ENCODE data around the gene ATXN10. TPM values are rescaled to one million over a fixed set of nuclear protein-coding genes. Genes with fewer than 3 reads are reported as not detected.

ATXN10 gene
- total RNA-seq, 4 donors from 2014 or later: 110 to 145 (median 134) TPM

DNA sequence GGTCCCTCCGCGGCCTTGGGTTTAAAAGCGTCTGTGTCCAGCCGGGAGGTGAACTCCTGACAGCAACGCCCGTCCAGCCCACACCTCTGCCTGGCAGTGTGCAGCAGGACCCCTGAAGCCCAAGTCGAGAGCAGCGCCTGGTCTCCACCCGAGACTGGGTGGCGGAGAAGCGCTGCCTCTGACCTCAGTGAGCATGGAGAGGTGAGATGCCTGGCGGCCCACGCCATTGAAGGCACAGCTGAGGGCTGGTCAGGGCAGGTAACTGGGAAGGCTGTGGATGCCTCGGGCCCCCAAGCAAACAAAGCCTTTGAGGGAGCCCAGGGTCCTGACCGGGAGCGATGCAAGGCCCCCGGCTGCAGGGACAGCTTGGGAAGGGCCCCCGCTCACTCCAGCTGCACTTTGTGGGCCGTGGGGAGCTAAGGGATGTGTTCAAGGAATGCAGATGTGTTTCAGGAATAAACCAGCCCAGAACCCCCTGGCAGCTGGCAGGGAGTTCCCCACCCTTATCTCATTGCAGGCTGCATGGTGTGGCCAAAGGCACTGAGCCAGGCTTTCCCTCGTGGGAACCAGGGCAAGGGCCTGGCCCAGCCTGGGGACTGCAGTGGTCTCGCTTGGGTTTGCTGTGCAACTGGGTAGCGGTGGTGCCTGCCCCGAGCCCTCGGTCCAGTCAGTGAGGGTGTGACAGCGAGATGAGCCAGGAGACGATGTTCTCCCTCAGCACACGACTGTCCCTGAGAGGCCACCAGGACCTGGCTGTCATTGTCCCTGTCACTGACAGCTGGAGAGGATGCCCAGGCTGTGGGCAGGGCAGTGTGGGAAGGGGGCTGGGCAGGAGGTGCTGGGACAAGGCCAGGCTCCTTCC lies 212.8 kb downstream of the ATXN10 start:
- Histone ChIP-seq H3K27me3 (no peaks in the 10 kb centered on the region), H3K9me3 (no peaks in the 10 kb centered on the region), H3K4me3 (replicated peaks in 1 of 3) (no peak overlapping the region), H3K27ac (no peak overlapping the region), H3K36me3 (no peaks in the 10 kb centered on the region), H3K4me1 (peaks cover 4 to 8% of the 10 kb centered on the region in 2 donors)
- intact Hi-C loops (cut with DNase I): loop anchor here (10.0 kb wide), 1 partner anchor 80 kb away; no protein-coding TSS in a partner anchor
- TF ChIP-seq, protein P1, sequence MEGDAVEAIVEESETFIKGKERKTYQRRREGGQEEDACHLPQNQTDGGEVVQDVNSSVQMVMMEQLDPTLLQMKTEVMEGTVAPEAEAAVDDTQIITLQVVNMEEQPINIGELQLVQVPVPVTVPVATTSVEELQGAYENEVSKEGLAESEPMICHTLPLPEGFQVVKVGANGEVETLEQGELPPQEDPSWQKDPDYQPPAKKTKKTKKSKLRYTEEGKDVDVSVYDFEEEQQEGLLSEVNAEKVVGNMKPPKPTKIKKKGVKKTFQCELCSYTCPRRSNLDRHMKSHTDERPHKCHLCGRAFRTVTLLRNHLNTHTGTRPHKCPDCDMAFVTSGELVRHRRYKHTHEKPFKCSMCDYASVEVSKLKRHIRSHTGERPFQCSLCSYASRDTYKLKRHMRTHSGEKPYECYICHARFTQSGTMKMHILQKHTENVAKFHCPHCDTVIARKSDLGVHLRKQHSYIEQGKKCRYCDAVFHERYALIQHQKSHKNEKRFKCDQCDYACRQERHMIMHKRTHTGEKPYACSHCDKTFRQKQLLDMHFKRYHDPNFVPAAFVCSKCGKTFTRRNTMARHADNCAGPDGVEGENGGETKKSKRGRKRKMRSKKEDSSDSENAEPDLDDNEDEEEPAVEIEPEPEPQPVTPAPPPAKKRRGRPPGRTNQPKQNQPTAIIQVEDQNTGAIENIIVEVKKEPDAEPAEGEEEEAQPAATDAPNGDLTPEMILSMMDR (IDR thresholded peaks at IDR 0.05): no peak
- no peak for TF ChIP-seq POLR2A (IDR thresholded peaks at IDR 0.05)
- DNase-seq: no peak
- 75 to 82% methylated on average over 7 to 13 of the region's 27 CpGs for WGBS, 2 donors

DNA sequence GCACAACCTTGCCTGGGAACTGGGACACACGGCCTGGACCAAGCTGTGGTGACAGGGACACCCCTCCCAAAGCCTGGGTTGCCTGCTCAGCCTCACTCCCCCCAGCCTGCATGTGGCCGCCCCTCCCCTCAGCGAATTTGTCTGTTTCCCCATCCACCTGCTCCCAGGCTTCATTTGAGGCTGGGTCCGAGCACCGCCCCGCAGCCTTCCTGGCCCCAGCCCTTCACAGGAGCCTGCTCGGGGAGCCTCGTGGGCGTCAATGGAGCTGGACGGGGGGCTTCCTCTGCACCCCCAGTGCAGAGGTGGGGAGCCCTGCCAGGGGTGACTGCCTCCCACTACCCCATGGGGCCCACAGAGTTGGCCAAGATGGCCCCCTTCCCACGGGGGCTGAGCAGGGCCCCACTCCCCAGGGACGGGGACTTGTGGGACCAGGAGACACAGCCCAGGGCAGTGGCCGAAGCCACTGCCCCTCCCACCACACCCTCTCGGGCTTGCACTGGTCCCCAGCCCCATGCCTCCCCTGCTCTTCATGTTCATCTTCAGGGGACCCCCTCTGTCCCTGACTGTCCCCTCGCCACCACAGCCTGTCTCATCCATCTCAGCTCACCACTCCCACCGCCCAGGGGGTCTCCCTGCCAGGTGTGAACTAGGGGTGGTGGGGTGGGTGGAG lies 213.7 kb downstream of the ATXN10 start:
- H3K36me3 ChIP-seq: no peaks in the 10 kb centered on the region
- WGBS, 2 donors: 80 to 81% methylated on average over 13 to 16 of the region's 16 CpGs
- intact Hi-C loops (cut with DNase I): loop anchor here (10.0 kb wide), 1 partner anchor 79 kb away; no protein-coding TSS in a partner anchor
- H3K27ac ChIP-seq: no peak overlapping the region
- DNase-seq: no peak
- H3K9me3 ChIP-seq: no peaks in the 10 kb centered on the region
- TF ChIP-seq, protein P1 (IDR thresholded peaks at IDR 0.05): no peak
- TF ChIP-seq POLR2A (IDR thresholded peaks at IDR 0.05): no peak
- H3K4me3 ChIP-seq (replicated peaks in 1 of 3): no peak overlapping the region
- no peaks in the 10 kb centered on the region for H3K27me3 ChIP-seq
- peaks cover 4 to 14% of the 10 kb centered on the region in 2 donors for H3K4me1 ChIP-seq

DNA sequence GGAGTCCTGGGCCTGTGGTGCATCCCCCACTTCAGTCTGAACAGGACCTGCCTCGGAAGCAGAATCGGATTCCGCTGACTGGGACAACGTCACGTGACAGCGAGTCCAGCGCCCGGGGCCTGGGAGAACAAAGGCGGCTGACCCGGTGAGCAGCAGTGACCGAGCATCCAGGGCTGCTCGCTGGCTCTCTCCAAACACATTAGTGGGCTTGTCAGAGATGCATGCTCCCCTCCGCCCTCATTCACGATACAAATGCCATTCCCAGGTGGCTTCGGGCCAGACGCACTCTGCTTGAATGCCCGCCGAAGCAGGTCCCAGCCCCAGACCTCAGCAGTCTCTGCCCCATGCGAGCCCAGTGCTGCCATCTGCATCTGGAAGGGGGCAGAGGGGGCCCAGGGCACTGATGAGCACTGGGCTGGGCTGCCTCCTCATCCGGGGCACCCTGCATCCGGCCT lies 214.3 kb downstream of the ATXN10 start:
- no peaks in the 10 kb centered on the region for H3K36me3 ChIP-seq
- H3K4me1 ChIP-seq: peaks cover 4 to 14% of the 10 kb centered on the region in 2 donors
- no peak overlapping the region for H3K27ac ChIP-seq
- intact Hi-C loops (cut with DNase I): loop anchor here (10.0 kb wide), 1 partner anchor 79 kb away; no protein-coding TSS in a partner anchor
- H3K27me3 ChIP-seq: no peaks in the 10 kb centered on the region
- TF ChIP-seq POLR2A (IDR thresholded peaks at IDR 0.05): no peak
- TF ChIP-seq, protein P1 (IDR thresholded peaks at IDR 0.05): no peak
- no peak overlapping the region for H3K4me3 ChIP-seq (replicated peaks in 1 of 3)
- no peaks in the 10 kb centered on the region for H3K9me3 ChIP-seq
- DNase-seq: peak; percentile 58 to 59
- WGBS, 2 donors: 6 to 43% methylated on average over 2 to 3 of the region's 21 CpGs

DNA sequence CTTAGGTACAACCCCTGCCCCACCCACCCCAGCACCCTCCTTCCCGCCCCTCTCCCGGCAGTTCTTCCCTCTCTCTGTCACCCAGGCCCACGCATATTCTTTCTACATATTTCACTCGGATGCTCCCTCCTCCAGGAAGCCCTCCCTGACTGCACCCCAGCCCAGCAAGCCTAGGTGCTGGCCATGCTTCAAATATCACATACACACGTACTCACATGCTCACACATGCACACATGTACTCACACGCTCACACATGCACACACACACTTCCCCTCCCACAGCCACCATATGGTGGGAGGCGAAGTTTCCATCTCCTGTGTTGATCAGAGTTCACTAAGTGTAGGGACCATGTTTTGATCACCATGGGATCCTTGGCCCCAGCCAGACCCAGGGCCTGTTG lies 214.9 kb downstream of the ATXN10 start:
- Histone ChIP-seq H3K9me3 (no peaks in the 10 kb centered on the region), H3K4me1 (peaks cover 4 to 14% of the 10 kb centered on the region in 2 donors), H3K4me3 (replicated peaks in 1 of 3) (no peak overlapping the region), H3K27ac (no peak overlapping the region), H3K36me3 (no peaks in the 10 kb centered on the region), H3K27me3 (no peaks in the 10 kb centered on the region)
- TF ChIP-seq POLR2A (IDR thresholded peaks at IDR 0.05): no peak
- TF ChIP-seq, protein P1 (IDR thresholded peaks at IDR 0.05): no peak
- no peak for DNase-seq
- intact Hi-C loops (cut with DNase I): loop anchor here (10.0 kb wide), 1 partner anchor 78 kb away; no protein-coding TSS in a partner anchor
- WGBS, 2 donors: 95% methylated on average over 7 of the region's 7 CpGs
